HG03354 (cell line): ENCODE measurements around the gene SLC6A8.

Experiments used
- ATAC-seq: cut with Tn5 transposase; IDR thresholded peaks from one replicate; pipeline ENCODE4 v1.9.1; 2021; ENCODE audit warnings: mild to moderate bottlenecking; ENCODE audit not compliant: unreplicated experiment, poor library complexity, severe bottlenecking

SLC6A8 gene

GRCh38 chrX:153687121-153688039, at the start of gene SLC6A8:
SLC6A8 (plus strand) TSS chrX:153687926; CDS start chrX:153688575, 649 bp downstream.
- no peak for ATAC-seq

GRCh38 chrX:153638041-153638371, 49.7 kb upstream of the SLC6A8 start:
- ATAC-seq, result no peak

GRCh38 chrX:153638436-153639176, 49.1 kb upstream of the SLC6A8 start:
- ATAC-seq, result no peak

GRCh38 chrX:153639177-153640044, 48.3 kb upstream of the SLC6A8 start:
- ATAC-seq, result no peak

- ATAC-seq, result no peak
These were observed 47.6 kb upstream of the SLC6A8 start for GRCh38 chrX:153640045-153640686.

- ATAC-seq, result no peak
These were observed 46.8 kb upstream of the SLC6A8 start for GRCh38 chrX:153640736-153641575.

- no peak for ATAC-seq
These were observed 46.1 kb upstream of the SLC6A8 start for GRCh38 chrX:153641627-153642026.

- ATAC-seq, result no peak
These were observed 45.6 kb upstream of the SLC6A8 start for GRCh38 chrX:153642051-153642654.

- no peak for ATAC-seq
These were observed 44.9 kb upstream of the SLC6A8 start for GRCh38 chrX:153642655-153643430.

- no peak for ATAC-seq
These were observed 44.0 kb upstream of the SLC6A8 start for GRCh38 chrX:153643431-153644351.

GRCh38 chrX:153644356-153645125, 43.2 kb upstream of the SLC6A8 start:
- no peak for ATAC-seq

- ATAC-seq, result no peak
These were observed 42.6 kb upstream of the SLC6A8 start for GRCh38 chrX:153645151-153645550.

GRCh38 chrX:153645921-153646488, 41.7 kb upstream of the SLC6A8 start:
- ATAC-seq, result no peak

- no peak for ATAC-seq
These were observed 40.9 kb upstream of the SLC6A8 start, which contains the start of gene DUSP9 for GRCh38 chrX:153646620-153647373. DUSP9 (plus strand) TSS chrX:153647203; CDS start chrX:153647954, 751 bp downstream.
